ENCODE measurements around the gene SKIDA1. TPM values are rescaled to one million over a fixed set of nuclear protein-coding genes. Genes with fewer than 3 reads are reported as not detected.
A peak's percentile ranks its signal among the peaks of the same experiment; 100 is the strongest.

SKIDA1 gene
- total and polyA plus RNA-seq, 2 donors (not counting 1 experiment from before 2014, with no cell fraction given) = 0.28 to 0.50 TPM

GRCh38 chr10:21524526-21525366, 736 bp downstream of the SKIDA1 start:
- Histone ChIP-seq H3K27ac (ENCODE audit: insufficient read depth, low read length) (peak overlapping the region; percentile 93), H3K79me2 (ENCODE audit: control insufficient read depth, insufficient read depth, low read length) (no peaks in the 10 kb centered on the region), H2AFZ (ENCODE audit: low read length) (peak overlapping the region; percentile 79), H3K9me3 (ENCODE audit: control insufficient read depth, insufficient read depth, low read depth, low read length) (no peaks in the 10 kb centered on the region), H3K4me2 (ENCODE audit: extremely low read depth, insufficient read depth, low read length) (peak overlapping the region; percentile 94), H3K36me3 (ENCODE audit: control insufficient read depth, insufficient read depth, low read length) (no peaks in the 10 kb centered on the region), H4K20me1 (ENCODE audit: control insufficient read depth, extremely low read depth, insufficient read depth, low read length) (no peaks in the 10 kb centered on the region), H3K4me3 (replicated peaks in 1 of 4; ENCODE audit: control extremely low read depth in 1 of 4, insufficient read depth in 1 of 4, low read depth in 3 of 4, low read length in 4 of 4) (peak overlapping the region; percentile 54 to 75 (median 66)), H3K4me1 (ENCODE audit: control insufficient read depth, extremely low read depth, insufficient read depth, low read length) (no peaks in the 10 kb centered on the region), H3K27me3 (ENCODE audit: control insufficient read depth, insufficient read depth, low read length) (no peaks in the 10 kb centered on the region), H3K9ac (ENCODE audit: insufficient read depth, low read length) (no peak overlapping the region)
- TF ChIP-seq EZH2 (IDR thresholded peaks at IDR 0.05; ENCODE audit: low read length, missing control alignments) (no peak), CTCF (conservative IDR thresholded peaks at IDR 0.05 in 1 of 2, IDR thresholded peaks at IDR 0.05 in 1 of 2; ENCODE audit: low read depth in 1 of 2, low read length in 2 of 2) (no peak)
- DNase-seq (ENCODE audit: low read depth in 2 of 2) = peak; percentile 68 to 85

GRCh38 chr10:21524131-21524525, 1.4 kb downstream of the SKIDA1 start:
- H3K27ac ChIP-seq (ENCODE audit: insufficient read depth, low read length) = no peak overlapping the region
- H4K20me1 ChIP-seq (ENCODE audit: control insufficient read depth, extremely low read depth, insufficient read depth, low read length) = no peaks in the 10 kb centered on the region
- no peaks in the 10 kb centered on the region for H3K79me2 ChIP-seq (ENCODE audit: control insufficient read depth, insufficient read depth, low read length)
- TF ChIP-seq EZH2 (IDR thresholded peaks at IDR 0.05; ENCODE audit: low read length, missing control alignments) (no peak), CTCF (conservative IDR thresholded peaks at IDR 0.05 in 1 of 2, IDR thresholded peaks at IDR 0.05 in 1 of 2; ENCODE audit: low read depth in 1 of 2, low read length in 2 of 2) (no peak)
- no peaks in the 10 kb centered on the region for H3K9me3 ChIP-seq (ENCODE audit: control insufficient read depth, insufficient read depth, low read depth, low read length)
- no peaks in the 10 kb centered on the region for H3K36me3 ChIP-seq (ENCODE audit: control insufficient read depth, insufficient read depth, low read length)
- no peaks in the 10 kb centered on the region for H3K27me3 ChIP-seq (ENCODE audit: control insufficient read depth, insufficient read depth, low read length)
- peak overlapping the region in 2 of 4 experiments; percentile 62 to 75 for H3K4me3 ChIP-seq (replicated peaks in 1 of 4; ENCODE audit: control extremely low read depth in 1 of 4, insufficient read depth in 1 of 4, low read depth in 3 of 4, low read length in 4 of 4)
- no peak overlapping the region for H2AFZ ChIP-seq (ENCODE audit: low read length)
- H3K9ac ChIP-seq (ENCODE audit: insufficient read depth, low read length) = no peak overlapping the region
- no peaks in the 10 kb centered on the region for H3K4me1 ChIP-seq (ENCODE audit: control insufficient read depth, extremely low read depth, insufficient read depth, low read length)
- no peak for DNase-seq (ENCODE audit: low read depth in 2 of 2)
- H3K4me2 ChIP-seq (ENCODE audit: extremely low read depth, insufficient read depth, low read length) = peak overlapping the region; percentile 94

- no peaks in the 10 kb centered on the region for H3K9me3 ChIP-seq (ENCODE audit: control insufficient read depth, insufficient read depth, low read depth, low read length)
- no peaks in the 10 kb centered on the region for H3K27me3 ChIP-seq (ENCODE audit: control insufficient read depth, insufficient read depth, low read length)
- no peaks in the 10 kb centered on the region for H4K20me1 ChIP-seq (ENCODE audit: control insufficient read depth, extremely low read depth, insufficient read depth, low read length)
- H3K4me1 ChIP-seq (ENCODE audit: control insufficient read depth, extremely low read depth, insufficient read depth, low read length) = no peaks in the 10 kb centered on the region
- H3K4me3 ChIP-seq (replicated peaks in 1 of 4; ENCODE audit: control extremely low read depth in 1 of 4, insufficient read depth in 1 of 4, low read depth in 3 of 4, low read length in 4 of 4) = peak overlapping the region in 1 of 4 experiments; percentile 75
- no peaks in the 10 kb centered on the region for H3K79me2 ChIP-seq (ENCODE audit: control insufficient read depth, insufficient read depth, low read length)
- no peak overlapping the region for H3K27ac ChIP-seq (ENCODE audit: insufficient read depth, low read length)
- H3K36me3 ChIP-seq (ENCODE audit: control insufficient read depth, insufficient read depth, low read length) = no peaks in the 10 kb centered on the region
- DNase-seq (ENCODE audit: low read depth in 2 of 2) = peak; percentile 57 to 78
- no peak overlapping the region for H2AFZ ChIP-seq (ENCODE audit: low read length)
- H3K4me2 ChIP-seq (ENCODE audit: extremely low read depth, insufficient read depth, low read length) = peak overlapping the region; percentile 94
- H3K9ac ChIP-seq (ENCODE audit: insufficient read depth, low read length) = no peak overlapping the region
- TF ChIP-seq CTCF (conservative IDR thresholded peaks at IDR 0.05 in 1 of 2, IDR thresholded peaks at IDR 0.05 in 1 of 2; ENCODE audit: low read depth in 1 of 2, low read length in 2 of 2) = no peak
- no peak for TF ChIP-seq EZH2 (IDR thresholded peaks at IDR 0.05; ENCODE audit: low read length, missing control alignments)
Observed at GRCh38 chr10:21523557-21524008, 1.9 kb downstream of the SKIDA1 start.
